Stimulated activated CD8-positive, alpha-beta memory T cell treated with anti-CD3 and anti-CD28 coated beads, Interleukin-7, amount 100 ng/mL, for 48 hours (primary cell): ENCODE data around the gene MIA2.
"Not testable (repeated sequence)": the region's sequence is repeated elsewhere in the genome, so short reads cannot be mapped to it uniquely, and the experiment has no call there.

Experiments
- DNase-seq, 2 donors: peaks; one replicate each; pipeline ENCODE4 v3.0.0-alpha.2; 2020; ENCODE audit warnings: low read depth in 1 of 2; ENCODE audit errors: extremely low read depth in 1 of 2

Gene MIA2

GRCh38 chr14:39324097-39324496, 90.4 kb downstream of the MIA2 start:
- no peak for DNase-seq

- no peak for DNase-seq
Measured at GRCh38 chr14:39339003-39339402, 105.3 kb downstream of the MIA2 start.

GRCh38 chr14:39341126-39341525, 107.4 kb downstream of the MIA2 start:
- DNase-seq, result not testable (repeated sequence)

- no peak for DNase-seq
Measured at GRCh38 chr14:39342768-39343167, 109.1 kb downstream of the MIA2 start.

- DNase-seq, result no peak
Measured at GRCh38 chr14:39343614-39344013, 109.9 kb downstream of the MIA2 start.

GRCh38 chr14:39350866-39351265, 117.2 kb downstream of the MIA2 start:
- DNase-seq, result no peak

GRCh38 chr14:39351708-39352107, 118.0 kb downstream of the MIA2 start:
- no peak for DNase-seq

- not testable (repeated sequence) for DNase-seq
Measured at GRCh38 chr14:39359069-39359468, 125.4 kb downstream of the MIA2 start.

- DNase-seq, result no peak
Measured at GRCh38 chr14:39360316-39360715, 126.6 kb downstream of the MIA2 start.

GRCh38 chr14:39361556-39361955, 127.8 kb downstream of the MIA2 start:
- DNase-seq, result not testable (repeated sequence)

GRCh38 chr14:39364509-39364908, 130.8 kb downstream of the MIA2 start:
- no peak for DNase-seq

GRCh38 chr14:39365354-39365753, 131.6 kb downstream of the MIA2 start:
- DNase-seq, result no peak

- DNase-seq, result no peak
Measured at GRCh38 chr14:39366460-39367386, 133.0 kb downstream of the MIA2 start.

GRCh38 chr14:39367387-39367751, 133.7 kb downstream of the MIA2 start:
- DNase-seq, result no peak

GRCh38 chr14:39368261-39368959, 134.7 kb downstream of the MIA2 start:
- DNase-seq, result no peak

- DNase-seq, result no peak
Measured at GRCh38 chr14:39369029-39369428, 135.3 kb downstream of the MIA2 start.

GRCh38 chr14:39370415-39370814, 136.7 kb downstream of the MIA2 start:
- no peak for DNase-seq

- DNase-seq, result no peak
Measured at GRCh38 chr14:39372656-39373055, 138.9 kb downstream of the MIA2 start.

- no peak for DNase-seq
Measured at GRCh38 chr14:39374851-39375250, 141.1 kb downstream of the MIA2 start.

GRCh38 chr14:39376667-39377403, 143.1 kb downstream of the MIA2 start:
- DNase-seq, result no peak

- no peak for DNase-seq
Measured at GRCh38 chr14:39381366-39381765, 147.7 kb downstream of the MIA2 start.
